ENCODE data around the gene SERPINB10. TPM values are rescaled to one million over a fixed set of nuclear protein-coding genes. Genes with fewer than 3 reads are reported as not detected.
"Not testable (repeated sequence)": the region's sequence is repeated elsewhere in the genome, so short reads cannot be mapped to it uniquely, and the experiment has no call there.

SERPINB10 gene
- total RNA-seq, 1 donor from 2014 or later = not detected

DNA sequence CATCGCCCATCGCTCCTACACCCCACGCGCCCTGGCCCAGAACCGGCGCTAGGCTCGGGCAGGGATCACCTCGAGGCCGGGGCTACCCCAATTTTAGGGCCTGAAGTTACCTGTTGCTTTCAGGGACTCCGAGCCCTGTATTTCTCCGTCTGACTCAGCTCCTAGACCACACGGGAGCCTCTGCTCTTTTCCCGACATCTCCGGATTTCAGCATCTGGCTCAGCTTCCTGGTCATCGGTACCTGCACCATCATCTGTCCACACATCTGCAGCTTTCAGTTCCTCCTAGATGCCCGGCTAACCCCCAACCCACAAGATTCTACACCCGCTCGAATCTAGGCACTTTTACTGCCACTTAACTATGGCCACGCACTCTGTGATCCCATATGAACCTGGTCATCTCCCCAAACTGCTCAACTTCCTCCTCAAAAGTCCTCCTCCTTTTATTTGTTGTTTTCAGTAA, 29.2 kb downstream of the SERPINB10 start:
- Histone ChIP-seq H3K27me3 (ENCODE audit: control insufficient read depth, insufficient read depth, low read length) (peaks cover 5% of the 10 kb centered on the region), H3K4me3 (ENCODE audit: low read depth, low read length) (peak overlapping the region; percentile 57), H3K36me3 (ENCODE audit: control insufficient read depth, insufficient read depth, low read length) (no peaks in the 10 kb centered on the region)
- DNase-seq (ENCODE audit: low read depth) = no peak
- TF ChIP-seq, protein P1, sequence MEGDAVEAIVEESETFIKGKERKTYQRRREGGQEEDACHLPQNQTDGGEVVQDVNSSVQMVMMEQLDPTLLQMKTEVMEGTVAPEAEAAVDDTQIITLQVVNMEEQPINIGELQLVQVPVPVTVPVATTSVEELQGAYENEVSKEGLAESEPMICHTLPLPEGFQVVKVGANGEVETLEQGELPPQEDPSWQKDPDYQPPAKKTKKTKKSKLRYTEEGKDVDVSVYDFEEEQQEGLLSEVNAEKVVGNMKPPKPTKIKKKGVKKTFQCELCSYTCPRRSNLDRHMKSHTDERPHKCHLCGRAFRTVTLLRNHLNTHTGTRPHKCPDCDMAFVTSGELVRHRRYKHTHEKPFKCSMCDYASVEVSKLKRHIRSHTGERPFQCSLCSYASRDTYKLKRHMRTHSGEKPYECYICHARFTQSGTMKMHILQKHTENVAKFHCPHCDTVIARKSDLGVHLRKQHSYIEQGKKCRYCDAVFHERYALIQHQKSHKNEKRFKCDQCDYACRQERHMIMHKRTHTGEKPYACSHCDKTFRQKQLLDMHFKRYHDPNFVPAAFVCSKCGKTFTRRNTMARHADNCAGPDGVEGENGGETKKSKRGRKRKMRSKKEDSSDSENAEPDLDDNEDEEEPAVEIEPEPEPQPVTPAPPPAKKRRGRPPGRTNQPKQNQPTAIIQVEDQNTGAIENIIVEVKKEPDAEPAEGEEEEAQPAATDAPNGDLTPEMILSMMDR (IDR thresholded peaks at IDR 0.05; ENCODE audit: insufficient read depth, low read length, poor library complexity, severe bottlenecking) = no peak

DNA sequence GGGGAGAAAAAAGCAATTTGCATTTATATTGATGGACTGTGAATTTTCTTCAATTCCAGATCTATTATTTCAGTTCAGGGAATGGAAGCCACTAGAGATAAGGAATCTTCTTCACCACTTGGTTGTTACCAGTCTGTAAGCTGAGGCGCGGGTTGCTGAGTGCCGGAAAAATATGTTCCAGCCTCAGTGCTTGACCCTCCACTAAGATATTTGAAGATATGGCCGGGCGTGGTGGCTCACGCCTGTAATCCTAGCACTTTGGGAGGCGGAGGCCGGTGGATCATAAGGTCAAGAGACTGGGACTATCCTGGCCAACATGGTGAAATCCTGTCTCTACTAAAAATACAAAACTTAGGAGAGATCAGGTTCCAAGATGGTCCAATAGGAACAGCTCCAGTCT, 32.2 kb downstream of the SERPINB10 start:
- TF ChIP-seq, protein P1 (IDR thresholded peaks at IDR 0.05; ENCODE audit: insufficient read depth, low read length, poor library complexity, severe bottlenecking) = no peak
- H3K27me3 ChIP-seq (ENCODE audit: control insufficient read depth, insufficient read depth, low read length) = peaks cover 5% of the 10 kb centered on the region

DNA sequence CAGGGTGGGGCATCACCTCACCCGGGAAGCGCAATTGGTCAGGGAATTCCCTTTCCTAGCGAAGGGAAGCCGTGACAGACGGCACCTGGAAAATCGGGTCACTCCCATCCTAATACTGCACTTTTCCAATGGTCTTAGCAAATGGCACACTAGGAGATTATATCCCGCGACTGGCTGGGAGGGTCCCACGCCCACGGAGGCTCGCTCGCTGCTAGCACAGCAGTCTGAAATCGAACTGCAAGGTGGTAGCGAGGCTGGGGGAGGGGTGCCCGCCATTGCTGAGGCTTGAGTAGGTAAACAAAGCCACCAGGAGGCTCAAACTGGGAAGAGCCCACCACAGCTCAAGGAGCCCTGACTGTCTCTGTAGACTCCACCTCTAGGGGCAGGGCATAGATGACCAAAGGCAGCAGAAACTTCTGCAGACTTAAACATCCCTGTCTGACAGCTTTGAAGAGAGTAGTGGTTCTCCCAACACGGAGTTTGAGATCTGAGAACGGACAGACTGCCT, 32.8 kb downstream of the SERPINB10 start:
- H3K36me3 ChIP-seq (ENCODE audit: control insufficient read depth, insufficient read depth, low read length); DNase-seq (ENCODE audit: low read depth); H3K27me3 ChIP-seq (ENCODE audit: control insufficient read depth, insufficient read depth, low read length): not testable (repeated sequence)

More for the DNA sequence above, 32.2 kb downstream of the SERPINB10 start:
- H3K4me3 ChIP-seq (ENCODE audit: low read depth, low read length) = no peak overlapping the region
- DNase-seq (ENCODE audit: low read depth) = no peak
- H3K36me3 ChIP-seq (ENCODE audit: control insufficient read depth, insufficient read depth, low read length) = no peaks in the 10 kb centered on the region

DNA sequence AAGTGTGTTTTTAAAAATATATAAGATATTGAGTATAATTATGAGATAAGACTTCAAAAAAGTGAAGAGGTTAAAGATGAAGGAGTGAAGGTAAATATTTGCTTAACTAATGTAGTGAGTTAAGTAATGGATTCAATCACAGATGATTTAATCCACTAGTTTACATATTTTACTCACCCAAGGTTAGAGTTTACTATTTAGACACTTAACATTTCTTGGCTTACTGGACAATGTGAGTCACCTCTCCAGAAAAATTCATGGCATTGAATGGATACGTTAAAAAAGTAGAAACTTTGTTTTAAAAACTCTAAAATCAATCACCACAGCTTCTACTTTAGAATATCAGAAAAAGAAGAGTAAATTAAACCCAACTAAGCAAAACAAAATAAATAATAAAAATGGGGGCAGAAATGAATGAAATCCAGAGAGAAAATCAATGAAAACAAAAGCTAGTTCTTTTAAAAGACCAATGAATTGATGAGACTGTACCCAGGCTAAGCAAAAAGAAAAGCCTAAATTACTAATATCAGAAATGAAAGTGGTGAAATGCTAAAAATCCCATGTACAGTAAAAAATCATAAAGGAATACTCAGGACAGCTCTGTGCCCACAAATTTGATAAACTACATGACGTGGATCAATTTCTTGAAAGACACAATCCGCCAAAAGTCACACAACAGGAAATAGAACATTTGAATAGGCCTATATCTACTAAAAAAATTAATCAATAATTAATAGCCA, 39.5 kb downstream of the SERPINB10 start:
- Histone ChIP-seq H3K27me3 (ENCODE audit: control insufficient read depth, insufficient read depth, low read length) (no peaks in the 10 kb centered on the region), H3K36me3 (ENCODE audit: control insufficient read depth, insufficient read depth, low read length) (no peaks in the 10 kb centered on the region), H3K4me3 (ENCODE audit: low read depth, low read length) (no peak overlapping the region)
- DNase-seq (ENCODE audit: low read depth) = no peak
- TF ChIP-seq, protein P1 (IDR thresholded peaks at IDR 0.05; ENCODE audit: insufficient read depth, low read length, poor library complexity, severe bottlenecking) = no peak

More for the DNA sequence above, 32.8 kb downstream of the SERPINB10 start:
- not testable (repeated sequence) for H3K4me3 ChIP-seq (ENCODE audit: low read depth, low read length)

DNA sequence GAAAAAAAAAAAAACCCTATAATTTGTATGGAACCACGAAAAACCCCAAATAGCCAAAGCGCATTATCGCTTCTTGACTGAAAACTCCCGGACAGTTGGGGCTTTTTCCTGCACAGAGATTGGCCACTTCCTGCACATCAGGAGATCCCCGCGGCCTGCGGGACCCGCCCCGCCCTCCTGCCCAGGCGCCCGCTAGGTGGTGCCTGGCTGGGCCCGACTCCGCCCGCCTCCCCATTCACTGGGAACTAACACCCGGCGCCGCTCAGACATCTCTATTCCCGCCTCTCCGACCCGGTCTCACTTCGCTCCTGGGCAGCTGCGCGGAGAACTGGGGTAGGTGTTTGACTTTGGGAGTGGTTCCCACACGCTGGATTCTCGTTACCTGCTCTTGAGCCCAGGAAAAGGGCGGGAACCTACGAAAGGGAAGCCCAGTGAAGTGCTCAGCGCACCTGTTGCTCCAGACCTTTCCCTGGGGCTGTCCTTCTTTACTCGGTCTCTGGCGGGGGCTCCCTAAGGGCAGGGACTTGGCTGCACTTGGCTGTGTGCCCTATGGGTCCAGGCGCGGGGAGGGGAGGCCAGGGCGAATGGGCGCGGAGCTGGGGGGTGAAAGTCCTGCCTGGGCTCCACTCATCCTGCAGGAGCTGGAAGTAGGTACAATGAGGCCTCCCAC, 41.4 kb downstream of the SERPINB10 start, which contains the start of gene HMSD:
HMSD (plus strand) TSS at position 234 of the 670 bp plus-strand sequence. CDS start 4,155 bp downstream, outside the sequence.
- no peaks in the 10 kb centered on the region for H3K36me3 ChIP-seq (ENCODE audit: control insufficient read depth, insufficient read depth, low read length)
- no peak for DNase-seq (ENCODE audit: low read depth)
- H3K4me3 ChIP-seq (ENCODE audit: low read depth, low read length) = peak within 1 kb of the TSS; percentile 44
- H3K27me3 ChIP-seq (ENCODE audit: control insufficient read depth, insufficient read depth, low read length) = no peaks in the 10 kb centered on the region
- TF ChIP-seq, protein P1 (IDR thresholded peaks at IDR 0.05; ENCODE audit: insufficient read depth, low read length, poor library complexity, severe bottlenecking) = peak; percentile 58

DNA sequence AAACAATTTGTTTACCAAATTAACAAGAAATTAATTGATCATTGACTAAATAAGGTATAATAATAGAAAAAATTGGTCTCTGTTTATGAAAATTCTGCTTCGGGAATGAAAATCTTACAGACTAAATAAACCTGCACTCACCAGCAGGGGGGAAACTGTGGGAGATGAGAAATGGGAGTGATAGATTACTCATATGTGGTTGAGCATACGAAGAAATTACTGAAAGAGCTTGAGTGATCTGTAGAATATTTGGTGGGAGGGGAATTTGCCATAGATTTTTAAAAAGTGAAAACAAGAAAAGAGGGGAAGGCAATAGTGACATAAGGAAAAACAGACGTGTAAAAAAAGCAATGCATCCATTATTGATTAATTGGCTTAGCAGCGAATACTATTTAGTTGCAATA, 43.5 kb downstream of the SERPINB10 start:
- TF ChIP-seq, protein P1 (IDR thresholded peaks at IDR 0.05; ENCODE audit: insufficient read depth, low read length, poor library complexity, severe bottlenecking) = peak; percentile 32
- Histone ChIP-seq H3K27me3 (ENCODE audit: control insufficient read depth, insufficient read depth, low read length) (no peaks in the 10 kb centered on the region), H3K36me3 (ENCODE audit: control insufficient read depth, insufficient read depth, low read length) (no peaks in the 10 kb centered on the region), H3K4me3 (ENCODE audit: low read depth, low read length) (no peak overlapping the region)
- no peak for DNase-seq (ENCODE audit: low read depth)

All from kidney epithelial cell (primary cell).